CD4-positive, CD25-positive, alpha-beta regulatory T cell (primary cell): ENCODE measurements around the gene PTTG1. TPM values are rescaled to one million over a fixed set of nuclear protein-coding genes. Genes with fewer than 3 reads are reported as not detected.

ENCODE experiments used
- ATAC-seq, 2 donors: fragments of 150-1000 bp; cut with Tn5 transposase; one replicate each; pipeline ENCODE4 v1.10.0; 2021; ENCODE audit warnings: low read depth in 2 of 2, moderate number of reproducible peaks in 2 of 2, moderate library complexity in 1 of 2
- DNase-seq, 3 donors: peaks; one replicate each; pipeline versions ENCODE4 v3.0.0 to v3.0.0-alpha.2; 2012 to 2022; ENCODE audit warnings: mixed read lengths in 1 of 3
- H3K27ac ChIP-seq: one replicate; pipeline ENCODE4 v1.7.0; 2013; ENCODE audit warnings: mild to moderate bottlenecking, low read length; ENCODE audit not compliant: insufficient read depth, poor library complexity, severe bottlenecking
- H3K27me3 ChIP-seq: one replicate; pipeline ENCODE4 v1.7.0; 2013; ENCODE audit warnings: low read length; ENCODE audit not compliant: control insufficient read depth, insufficient read depth
- H3K36me3 ChIP-seq: one replicate; pipeline ENCODE4 v1.7.0; 2013; ENCODE audit warnings: mild to moderate bottlenecking, low read length, moderate library complexity; ENCODE audit not compliant: control insufficient read depth, insufficient read depth
- H3K4me1 ChIP-seq: 2 replicates; pipeline ENCODE4 v1.7.0; 2013; ENCODE audit warnings: mild to moderate bottlenecking, low read length; ENCODE audit not compliant: insufficient read depth, control insufficient read depth, poor library complexity, severe bottlenecking
- H3K4me3 ChIP-seq: one replicate; pipeline ENCODE4 v1.7.0; 2013; ENCODE audit warnings: low read depth, mild to moderate bottlenecking, low read length, moderate library complexity
- H3K9me3 ChIP-seq, 2 experiments: 1 replicate in 1 of 2; 2 replicates in 1 of 2; pipeline ENCODE4 v1.7.0; 2013; ENCODE audit warnings: low read length in 2 of 2, mild to moderate bottlenecking in 1 of 2, moderate library complexity in 1 of 2; ENCODE audit not compliant: control insufficient read depth in 2 of 2
- H3K27ac Mint-ChIP-seq, 3 donors: one replicate each; pipeline ENCODE4 v1.8.0; 2020 to 2022; ENCODE audit warnings: mild to moderate bottlenecking in 3 of 3, mixed read lengths in 3 of 3, moderate library complexity in 2 of 3
- H3K27me3 Mint-ChIP-seq: one replicate; pipeline ENCODE4 v1.8.0; 2022; ENCODE audit warnings: mild to moderate bottlenecking, mixed read lengths
- H3K36me3 Mint-ChIP-seq: one replicate; pipeline ENCODE4 v1.8.0; 2020; ENCODE audit warnings: mixed read lengths
- H3K4me1 Mint-ChIP-seq, 4 donors: one replicate each; pipeline ENCODE4 v1.8.0; 2020 to 2022; ENCODE audit warnings: mixed read lengths in 4 of 4, mild to moderate bottlenecking in 1 of 4
- H3K4me3 Mint-ChIP-seq, 4 donors: one replicate each; pipeline ENCODE4 v1.8.0; 2020 to 2022; ENCODE audit warnings: mild to moderate bottlenecking in 4 of 4, mixed read lengths in 4 of 4, moderate library complexity in 3 of 4
- H3K9me3 Mint-ChIP-seq, 7 donors: one replicate each; pipeline ENCODE4 v1.8.0; 2020 to 2022; ENCODE audit warnings: mixed read lengths in 7 of 7, mild to moderate bottlenecking in 3 of 7, moderate library complexity in 2 of 7
- polyA plus RNA-seq, 4 donors: library from polyadenylated mRNA; unstranded; fragments of 300-500 nt; fragmentation: Illumina TruSeq; gene quantifications; one replicate each; pipeline ENCODE4 v1.2.3, GENCODE V29; 2021
- total RNA-seq: library from RNA; stranded (reverse); gene quantifications from one replicate; pipeline ENCODE4 v1.2.3, GENCODE V29; 2022

The PTTG1 gene
- total and polyA plus RNA-seq, 5 donors from 2014 or later, result 44.5 to 148 (median 100) TPM

GRCh38 chr5:160463227-160463626, 41.6 kb downstream of the PTTG1 start:
- Mint-ChIP-seq H3K4me1 (peaks cover 36 to 72% (median 54%) of the 10 kb centered on the region in 4 donors), H3K27me3 (no peaks in the 10 kb centered on the region), H3K4me3 (peak overlapping the region in 1 of 4 donors; percentile 100), H3K36me3 (no peaks in the 10 kb centered on the region), H3K27ac (peak overlapping the region; percentile 87 to 100 (median 99)), H3K9me3 (no peaks in the 10 kb centered on the region)
- Histone ChIP-seq H3K4me3 (no peak overlapping the region), H3K36me3 (no peaks in the 10 kb centered on the region), H3K27me3 (no peaks in the 10 kb centered on the region), H3K9me3 (no peaks in the 10 kb centered on the region), H3K4me1 (peaks cover 48% of the 10 kb centered on the region), H3K27ac (peak overlapping the region; percentile 95)
- DNase-seq (no peak), ATAC-seq (no peak)

- H3K27me3 ChIP-seq, result no peaks in the 10 kb centered on the region
- no peak for DNase-seq
- Mint-ChIP-seq H3K4me3 (peak overlapping the region; percentile 59 to 100 (median 68)), H3K36me3 (no peaks in the 10 kb centered on the region), H3K27me3 (no peaks in the 10 kb centered on the region), H3K4me1 (peaks cover 35 to 70% (median 54%) of the 10 kb centered on the region in 4 donors), H3K9me3 (no peaks in the 10 kb centered on the region), H3K27ac (peak overlapping the region; percentile 87 to 100 (median 99))
- H3K36me3 ChIP-seq, result no peaks in the 10 kb centered on the region
- ATAC-seq, result no peak
- H3K4me1 ChIP-seq, result peaks cover 48% of the 10 kb centered on the region
- H3K4me3 ChIP-seq, result peak overlapping the region; percentile 54
- peak overlapping the region; percentile 95 for H3K27ac ChIP-seq
- no peaks in the 10 kb centered on the region for H3K9me3 ChIP-seq
Observed at GRCh38 chr5:160463740-160464465, 42.2 kb downstream of the PTTG1 start.

GRCh38 chr5:160464466-160464797, 42.8 kb downstream of the PTTG1 start:
- no peaks in the 10 kb centered on the region for H3K27me3 Mint-ChIP-seq
- no peaks in the 10 kb centered on the region for H3K9me3 Mint-ChIP-seq
- ATAC-seq (no peak), DNase-seq (peak in 1 of 3 donors; percentile 26)
- Histone ChIP-seq H3K36me3 (no peaks in the 10 kb centered on the region), H3K4me3 (peak overlapping the region; percentile 54), H3K4me1 (peaks cover 48% of the 10 kb centered on the region), H3K9me3 (no peaks in the 10 kb centered on the region), H3K27ac (peak overlapping the region; percentile 95), H3K27me3 (no peaks in the 10 kb centered on the region)
- no peaks in the 10 kb centered on the region for H3K36me3 Mint-ChIP-seq
- peaks cover 30 to 66% (median 50%) of the 10 kb centered on the region in 4 donors for H3K4me1 Mint-ChIP-seq
- peak overlapping the region; percentile 87 to 100 (median 99) for H3K27ac Mint-ChIP-seq
- H3K4me3 Mint-ChIP-seq, result peak overlapping the region; percentile 59 to 100 (median 68)

- H3K27ac ChIP-seq, result peak overlapping the region; percentile 95
- no peak for DNase-seq
- no peaks in the 10 kb centered on the region for H3K27me3 ChIP-seq
- H3K9me3 ChIP-seq, result no peaks in the 10 kb centered on the region
- H3K36me3 ChIP-seq, result no peaks in the 10 kb centered on the region
- H3K27me3 Mint-ChIP-seq, result no peaks in the 10 kb centered on the region
- H3K4me1 ChIP-seq, result peaks cover 55% of the 10 kb centered on the region
- peak overlapping the region; percentile 99 for H3K4me3 ChIP-seq
- H3K4me3 Mint-ChIP-seq, result peak overlapping the region; percentile 44 to 100 (median 80)
- no peak for ATAC-seq
- no peaks in the 10 kb centered on the region for H3K9me3 Mint-ChIP-seq
- peaks cover 10% of the 10 kb centered on the region for H3K36me3 Mint-ChIP-seq
- H3K4me1 Mint-ChIP-seq, result peaks cover 30 to 73% (median 51%) of the 10 kb centered on the region in 4 donors
- H3K27ac Mint-ChIP-seq, result peak overlapping the region; percentile 87 to 100 (median 99)
Observed at GRCh38 chr5:160466116-160466515, 44.5 kb downstream of the PTTG1 start.

GRCh38 chr5:160466889-160467554, 45.4 kb downstream of the PTTG1 start:
- Mint-ChIP-seq H3K4me3 (peak overlapping the region; percentile 100), H3K9me3 (no peaks in the 10 kb centered on the region), H3K4me1 (peaks cover 34 to 71% (median 50%) of the 10 kb centered on the region in 4 donors), H3K36me3 (peaks cover 13% of the 10 kb centered on the region), H3K27me3 (no peaks in the 10 kb centered on the region), H3K27ac (peak overlapping the region; percentile 99 to 100 (median 99))
- ATAC-seq, result no peak
- H3K4me3 ChIP-seq, result peak overlapping the region; percentile 99
- no peaks in the 10 kb centered on the region for H3K27me3 ChIP-seq
- H3K4me1 ChIP-seq, result peaks cover 60% of the 10 kb centered on the region
- DNase-seq, result no peak
- H3K9me3 ChIP-seq, result no peaks in the 10 kb centered on the region
- peak overlapping the region; percentile 95 for H3K27ac ChIP-seq
- H3K36me3 ChIP-seq, result peaks cover 3% of the 10 kb centered on the region

GRCh38 chr5:160467555-160468362, 46.1 kb downstream of the PTTG1 start:
- Mint-ChIP-seq H3K9me3 (no peaks in the 10 kb centered on the region), H3K27ac (peak overlapping the region; percentile 99 to 100 (median 99)), H3K36me3 (peaks cover 13% of the 10 kb centered on the region), H3K4me3 (peak overlapping the region; percentile 100), H3K4me1 (peaks cover 29 to 70% (median 49%) of the 10 kb centered on the region in 4 donors), H3K27me3 (no peaks in the 10 kb centered on the region)
- ATAC-seq, result peak; percentile 75 to 76
- Histone ChIP-seq H3K4me3 (peak overlapping the region; percentile 99), H3K9me3 (no peaks in the 10 kb centered on the region), H3K36me3 (peaks cover 4% of the 10 kb centered on the region), H3K27ac (peak overlapping the region; percentile 95), H3K4me1 (peaks cover 68% of the 10 kb centered on the region), H3K27me3 (no peaks in the 10 kb centered on the region)
- peak; percentile 82 to 94 (median 82) for DNase-seq

- peaks cover 31 to 74% (median 51%) of the 10 kb centered on the region in 4 donors for H3K4me1 Mint-ChIP-seq
- ATAC-seq (no peak), DNase-seq (no peak)
- Histone ChIP-seq H3K36me3 (peaks cover 4% of the 10 kb centered on the region), H3K4me1 (peaks cover 73% of the 10 kb centered on the region), H3K4me3 (peak overlapping the region; percentile 99), H3K27me3 (no peaks in the 10 kb centered on the region), H3K27ac (peak overlapping the region; percentile 95), H3K9me3 (no peaks in the 10 kb centered on the region)
- peak overlapping the region; percentile 100 for H3K4me3 Mint-ChIP-seq
- peak overlapping the region; percentile 99 to 100 (median 99) for H3K27ac Mint-ChIP-seq
- no peaks in the 10 kb centered on the region for H3K9me3 Mint-ChIP-seq
- peaks cover 14% of the 10 kb centered on the region for H3K36me3 Mint-ChIP-seq
- no peaks in the 10 kb centered on the region for H3K27me3 Mint-ChIP-seq
Observed at GRCh38 chr5:160468363-160468975, 46.8 kb downstream of the PTTG1 start.
